C4-2B (cell line): Measurements from ENCODE around the gene NPHP4.

Source experiments
- H3K27ac ChIP-seq: fragments of 450-650 bp; 2 replicates; pipeline ENCODE4 v1.5.1; 2017
- ZFX ChIP-seq: fragments of 450-650 bp; IDR thresholded peaks from 2 replicates; pipeline ENCODE4 v1.6.1; 2017
- TF ChIP-seq, protein P1 (sequence below): fragments of 450-650 bp; conservative IDR thresholded peaks from 2 replicates; pipeline ENCODE4 v1.5.1; 2017; ENCODE audit warnings: mild to moderate bottlenecking

The NPHP4 gene

DNA sequence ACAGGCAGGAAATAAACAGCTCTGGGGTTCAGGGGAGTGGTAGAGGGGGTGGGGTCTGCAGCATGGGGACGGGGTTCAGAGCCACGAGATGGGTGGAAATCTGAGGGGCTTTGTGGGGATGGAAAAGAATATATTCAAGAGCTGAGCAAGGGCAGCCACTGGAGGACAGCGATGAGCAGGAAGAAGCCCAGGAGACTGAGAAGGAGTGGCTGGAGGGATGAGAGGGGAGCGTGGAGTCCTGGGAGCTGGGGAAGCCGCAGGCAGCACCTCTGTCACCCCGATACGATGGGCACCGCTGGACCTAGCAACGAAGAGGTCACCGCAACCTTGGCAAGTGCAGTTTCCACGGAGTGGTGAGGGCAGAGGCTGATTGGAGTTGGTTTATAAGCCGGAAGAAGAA lies 43.5 kb upstream of the NPHP4 start:
- TF ChIP-seq, protein P1, sequence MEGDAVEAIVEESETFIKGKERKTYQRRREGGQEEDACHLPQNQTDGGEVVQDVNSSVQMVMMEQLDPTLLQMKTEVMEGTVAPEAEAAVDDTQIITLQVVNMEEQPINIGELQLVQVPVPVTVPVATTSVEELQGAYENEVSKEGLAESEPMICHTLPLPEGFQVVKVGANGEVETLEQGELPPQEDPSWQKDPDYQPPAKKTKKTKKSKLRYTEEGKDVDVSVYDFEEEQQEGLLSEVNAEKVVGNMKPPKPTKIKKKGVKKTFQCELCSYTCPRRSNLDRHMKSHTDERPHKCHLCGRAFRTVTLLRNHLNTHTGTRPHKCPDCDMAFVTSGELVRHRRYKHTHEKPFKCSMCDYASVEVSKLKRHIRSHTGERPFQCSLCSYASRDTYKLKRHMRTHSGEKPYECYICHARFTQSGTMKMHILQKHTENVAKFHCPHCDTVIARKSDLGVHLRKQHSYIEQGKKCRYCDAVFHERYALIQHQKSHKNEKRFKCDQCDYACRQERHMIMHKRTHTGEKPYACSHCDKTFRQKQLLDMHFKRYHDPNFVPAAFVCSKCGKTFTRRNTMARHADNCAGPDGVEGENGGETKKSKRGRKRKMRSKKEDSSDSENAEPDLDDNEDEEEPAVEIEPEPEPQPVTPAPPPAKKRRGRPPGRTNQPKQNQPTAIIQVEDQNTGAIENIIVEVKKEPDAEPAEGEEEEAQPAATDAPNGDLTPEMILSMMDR = peak; percentile 10; the same call in 1 of the 2 replicates
- no peak for TF ChIP-seq ZFX
- H3K27ac ChIP-seq = no peak overlapping the region

DNA sequence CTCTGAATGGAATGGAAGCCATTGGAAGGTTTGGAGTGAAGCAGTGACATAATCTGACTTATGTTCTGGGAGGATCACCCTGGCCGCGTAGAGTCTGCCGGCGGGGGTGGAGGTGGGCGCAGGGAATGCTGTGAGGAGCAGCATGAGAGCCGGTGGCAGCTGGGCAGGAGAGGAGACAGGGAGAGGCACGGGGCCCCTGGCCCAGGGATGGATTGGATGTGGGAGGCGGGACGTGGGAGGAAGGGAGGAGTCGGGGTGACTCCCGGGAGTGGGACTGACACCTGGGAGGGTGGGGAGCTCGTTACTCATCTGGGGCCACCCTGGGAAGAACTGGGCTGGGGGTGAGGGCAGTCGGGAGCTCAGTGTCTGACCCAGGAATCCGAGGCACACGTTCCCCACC lies 43.1 kb upstream of the NPHP4 start:
- H3K27ac ChIP-seq = no peak overlapping the region
- TF ChIP-seq, protein P1 = no peak
- TF ChIP-seq ZFX = no peak

DNA sequence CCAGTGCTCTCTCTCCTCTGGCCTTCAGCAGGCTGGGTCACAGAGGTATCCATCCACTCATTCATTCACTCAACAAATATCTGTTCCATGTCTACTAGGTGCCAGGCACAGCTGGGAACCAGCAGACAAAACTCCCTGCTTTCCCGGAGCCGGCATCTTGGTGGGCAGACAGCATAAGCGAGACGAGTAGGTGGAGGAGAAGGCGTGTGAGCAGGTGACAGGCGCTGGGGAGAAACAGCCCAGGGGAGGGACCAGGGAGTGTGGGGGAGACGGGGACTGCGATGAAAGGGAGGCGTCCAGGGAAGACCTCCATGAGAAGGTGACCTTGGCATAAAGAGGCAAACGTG lies 42.5 kb upstream of the NPHP4 start:
- no peak overlapping the region; the same call in 1 of the 2 replicates for H3K27ac ChIP-seq
- TF ChIP-seq, protein P1 = peak; percentile 65
- no peak for TF ChIP-seq ZFX

DNA sequence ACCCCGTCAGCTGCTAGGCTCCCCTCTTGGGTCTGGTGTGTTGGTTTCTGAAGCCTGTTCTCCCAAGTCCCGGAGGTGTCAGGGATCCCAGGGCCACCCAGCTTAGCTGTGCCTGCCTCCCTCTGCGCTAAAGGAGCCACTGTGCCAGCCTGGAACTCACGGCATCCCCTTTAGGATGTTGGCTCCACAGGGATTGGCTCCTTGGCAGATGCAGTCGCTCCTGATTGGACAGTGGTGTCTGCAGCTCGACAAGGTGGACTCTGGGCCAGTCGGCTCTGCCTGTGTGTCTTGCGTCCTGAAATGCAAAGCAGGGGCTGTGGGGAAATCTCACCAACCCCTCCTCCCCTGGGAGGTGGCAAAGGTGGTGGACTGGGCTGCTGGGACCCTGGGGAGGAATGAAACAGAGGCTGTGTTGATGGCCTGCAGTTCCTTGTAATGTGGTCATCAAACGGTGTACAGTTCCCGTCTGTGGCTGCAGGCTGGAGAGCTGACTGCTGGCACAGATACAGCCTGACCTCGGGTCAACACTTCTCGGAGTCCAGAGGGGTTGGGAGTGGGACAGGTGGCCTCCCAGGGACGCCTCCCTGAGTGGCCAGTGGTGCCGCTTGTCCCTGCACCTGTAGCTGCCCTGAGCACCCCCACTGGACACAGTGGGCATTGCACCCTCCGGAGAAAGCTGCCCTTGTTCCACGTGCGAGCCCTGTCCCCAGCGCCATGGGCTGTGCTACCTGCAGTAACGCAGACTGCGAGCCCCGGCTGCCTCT lies 41.9 kb upstream of the NPHP4 start:
- H3K27ac ChIP-seq = no peak overlapping the region; the same call in 1 of the 2 replicates
- TF ChIP-seq, protein P1 = peak; percentile 90
- TF ChIP-seq ZFX = no peak

DNA sequence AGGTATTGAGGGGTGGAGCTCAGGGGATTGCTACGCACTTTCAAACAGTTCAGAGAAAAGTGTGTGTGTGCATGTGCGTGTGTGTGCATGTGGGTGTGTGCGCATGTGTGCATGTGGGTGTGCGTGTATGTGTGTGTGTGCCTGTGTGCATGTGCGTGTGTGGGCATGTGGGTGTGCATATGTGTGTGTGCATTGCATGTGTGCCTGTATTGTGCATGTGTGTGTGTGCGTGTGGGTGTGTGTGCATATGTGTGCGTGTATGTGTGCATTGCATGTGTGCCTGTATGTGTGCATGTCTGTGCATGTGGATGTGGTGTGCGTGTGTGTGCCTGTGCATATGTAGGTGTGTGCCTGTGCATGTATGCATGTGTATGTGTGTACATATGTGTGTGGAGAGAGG lies 40.9 kb upstream of the NPHP4 start:
- TF ChIP-seq, protein P1 = no peak
- TF ChIP-seq ZFX = no peak
- no peak overlapping the region for H3K27ac ChIP-seq

DNA sequence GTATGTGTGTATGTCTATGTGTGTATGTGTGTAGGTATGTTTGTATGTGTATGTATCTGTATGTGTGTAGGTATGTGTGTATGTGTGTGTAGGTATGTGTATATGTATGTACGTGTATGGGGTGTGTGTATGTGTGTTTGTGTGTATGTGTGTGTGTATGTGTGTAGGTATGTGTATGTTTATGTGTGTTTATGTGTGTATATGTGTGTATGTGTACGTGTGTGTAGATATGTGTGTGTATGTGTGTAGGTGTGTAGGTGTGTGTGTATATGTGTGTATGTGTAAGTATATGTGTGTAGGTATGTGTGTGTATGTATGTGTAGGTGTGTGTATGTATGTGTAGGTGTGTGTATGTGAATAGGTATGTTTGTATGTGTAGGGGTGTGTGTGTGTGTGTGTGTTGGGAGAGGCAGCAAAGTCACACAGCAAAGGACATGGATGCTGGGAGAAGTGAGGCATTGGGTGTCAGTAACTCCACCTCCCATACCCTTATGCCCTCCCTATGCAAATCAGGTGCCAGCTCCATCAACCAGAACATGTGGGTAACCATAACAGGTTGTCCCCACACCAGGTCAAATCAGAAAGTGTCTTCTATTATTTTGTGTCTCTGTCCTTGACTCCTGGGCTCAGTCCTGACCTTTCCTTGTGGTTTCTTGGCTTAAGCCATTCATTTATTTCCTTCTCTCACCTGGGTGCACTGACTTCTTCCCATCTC lies 38.5 kb upstream of the NPHP4 start:
- no peak overlapping the region for H3K27ac ChIP-seq
- TF ChIP-seq, protein P1 = no peak

DNA sequence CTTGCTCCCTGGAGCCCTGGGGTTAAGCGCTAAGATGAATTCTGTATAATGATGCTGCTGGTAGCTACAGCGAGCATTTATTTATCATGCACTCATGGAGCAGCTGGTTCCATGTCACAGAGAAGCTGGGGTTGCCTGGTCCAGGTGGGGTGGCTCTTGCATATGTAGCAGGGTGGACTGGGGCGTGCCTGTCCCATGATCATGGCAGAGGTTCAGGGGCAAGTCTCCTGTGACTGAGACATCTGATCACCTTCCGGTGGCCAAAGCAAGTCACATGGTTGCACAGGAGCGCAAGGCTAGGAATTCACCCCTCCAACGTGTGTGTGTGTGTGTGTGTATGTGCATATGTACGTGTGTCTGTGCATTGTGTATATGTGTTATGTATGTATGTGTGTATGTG lies 37.9 kb upstream of the NPHP4 start:
- no peak for TF ChIP-seq ZFX
- TF ChIP-seq, protein P1 = no peak
- H3K27ac ChIP-seq = no peak overlapping the region
